Vagina (tissue), 2 donors: ENCODE data around the gene MFSD6. TPM values are rescaled to one million over a fixed set of nuclear protein-coding genes. Genes with fewer than 3 reads are reported as not detected.

Experiments used
- DNase-seq, 2 donors: peaks; one replicate each; pipeline ENCODE4 v3.0.0-alpha.2; 2017; ENCODE audit errors: extremely low spot score in 2 of 2
- H3K27ac ChIP-seq: fragments of 200-600 bp; sonication (generic); one replicate; pipeline ENCODE4 v1.5.1; 2019
- H3K27me3 ChIP-seq: fragments of 200-600 bp; sonication (generic); one replicate; pipeline ENCODE4 v1.5.1; 2019
- H3K36me3 ChIP-seq, 2 donors: fragments of 200-600 bp; sonication (generic); one replicate each; pipeline ENCODE4 v1.5.1; 2017 to 2019
- H3K4me1 ChIP-seq: fragments of 200-600 bp; sonication (generic); one replicate; pipeline ENCODE4 v1.5.1; 2019
- H3K4me3 ChIP-seq, 2 donors: fragments of 200-600 bp; sonication (generic); 1 replicate in 1 of 2; 2 replicates in 1 of 2; pipeline ENCODE4 v1.5.1; 2016 to 2019
- H3K9me3 ChIP-seq: fragments of 200-600 bp; sonication (generic); one replicate; pipeline ENCODE4 v1.5.1; 2019
- CTCF ChIP-seq, 3 experiments: fragments of 450-650 bp in 2 of 3; fragments of 200-600 bp in 1 of 3; sonication (generic) in 1 of 3; IDR thresholded peaks; one replicate each; pipeline ENCODE4 v1.5.1; 2017 to 2019; ENCODE audit warnings: antibody characterized with exemption in 3 of 3, mild to moderate bottlenecking in 2 of 3, moderate library complexity in 2 of 3
- POLR2A ChIP-seq, 2 donors: fragments of 450-650 bp; IDR thresholded peaks; one replicate each; pipeline ENCODE4 v1.6.1; 2017; ENCODE audit warnings: antibody characterized with exemption in 2 of 2, mild to moderate bottlenecking in 2 of 2, moderate library complexity in 2 of 2
- POLR2AphosphoS5 ChIP-seq, 2 donors: sonication (generic); formaldehyde crosslinking; IDR thresholded peaks; one replicate each; pipeline ENCODE4 v1.9.0; 2017; ENCODE audit warnings: antibody characterized with exemption in 2 of 2, mild to moderate bottlenecking in 2 of 2, low read depth in 1 of 2; ENCODE audit not compliant: insufficient read depth in 1 of 2
- intact Hi-C: fragments of 100-400 bp; cut with DNase I; formaldehyde crosslinking; loops from one replicate; pipeline ENCODE4 v1.15.1; 2023
- total RNA-seq: library from RNA; depleted of rRNA; stranded (reverse); fragments of >200 nt; gene quantifications from one replicate; pipeline ENCODE4 v1.2.3, GENCODE V29; 2016

MFSD6 gene
- total RNA-seq, 1 donor from 2014 or later = 84.7 TPM

DNA sequence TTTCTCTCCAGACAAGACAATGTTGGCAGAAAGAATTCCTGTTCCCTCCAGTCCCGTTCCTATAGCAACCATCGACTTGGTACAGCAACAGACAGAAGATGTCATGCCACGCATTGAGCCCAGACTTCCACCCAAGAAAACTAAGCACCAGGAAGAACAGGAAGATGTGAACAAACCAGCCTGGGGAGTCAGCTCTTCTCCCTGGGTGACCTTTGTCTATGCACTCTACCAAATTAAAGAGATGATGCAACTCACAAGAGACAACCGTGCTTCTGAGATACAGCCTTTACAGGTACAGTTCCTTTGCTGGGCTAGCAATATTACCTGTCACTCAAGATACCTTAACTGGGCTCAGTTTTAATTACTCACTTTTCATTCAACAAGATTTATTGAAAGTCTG is 89.3 kb downstream of the MFSD6 start:
- Histone ChIP-seq H3K4me1 (no peaks in the 10 kb centered on the region), H3K27me3 (no peaks in the 10 kb centered on the region), H3K27ac (no peak overlapping the region), H3K36me3 (peaks cover 0 to 12% of the 10 kb centered on the region in 2 donors), H3K9me3 (no peaks in the 10 kb centered on the region), H3K4me3 (no peak overlapping the region)
- no peak for DNase-seq
- intact Hi-C loops = no loop called here
- TF ChIP-seq POLR2AphosphoS5 (IDR thresholded peaks at IDR 0.05; ENCODE audit: insufficient read depth in 1 of 2, low read depth in 1 of 2) = peak in 1 of 2 donors; percentile 35
- TF ChIP-seq POLR2A (IDR thresholded peaks at IDR 0.05) = no peak

GRCh38 chr2:190499273-190499672 is 91.1 kb downstream of the MFSD6 start:
- intact Hi-C loops = no loop called here
- TF ChIP-seq POLR2A (IDR thresholded peaks at IDR 0.05) (no peak), CTCF (IDR thresholded peaks at IDR 0.05) (no peak), POLR2AphosphoS5 (IDR thresholded peaks at IDR 0.05; ENCODE audit: insufficient read depth in 1 of 2, low read depth in 1 of 2) (no peak)
- DNase-seq = no peak
- Histone ChIP-seq H3K27ac (no peak overlapping the region), H3K9me3 (no peaks in the 10 kb centered on the region), H3K4me1 (no peaks in the 10 kb centered on the region), H3K36me3 (peaks cover 0 to 15% of the 10 kb centered on the region in 2 donors), H3K4me3 (no peak overlapping the region), H3K27me3 (no peaks in the 10 kb centered on the region)

DNA sequence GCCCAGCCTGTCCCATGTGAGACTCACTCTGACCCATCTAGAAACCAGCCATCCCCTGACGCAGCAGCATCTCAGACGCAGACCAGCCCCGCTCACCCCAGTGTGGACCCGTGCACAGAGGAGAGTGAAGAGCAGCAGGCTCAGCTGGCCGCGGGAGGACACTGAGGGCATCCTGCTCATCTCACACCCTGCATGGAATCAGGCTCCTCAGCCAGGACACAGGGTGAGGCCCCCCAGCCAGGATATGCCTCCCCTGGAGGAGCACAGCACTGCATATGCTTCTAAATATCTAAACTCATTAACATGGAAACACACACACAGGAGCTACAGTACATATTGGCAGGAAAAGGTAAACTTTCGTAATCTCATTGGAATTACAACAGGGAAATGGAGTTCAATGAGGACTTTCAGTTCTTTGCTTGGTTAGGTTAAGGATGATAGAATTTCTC is 91.9 kb downstream of the MFSD6 start:
- intact Hi-C loops = no loop called here
- TF ChIP-seq POLR2AphosphoS5 (IDR thresholded peaks at IDR 0.05; ENCODE audit: insufficient read depth in 1 of 2, low read depth in 1 of 2) = no peak
- TF ChIP-seq CTCF (IDR thresholded peaks at IDR 0.05) = no peak
- no peak for TF ChIP-seq POLR2A (IDR thresholded peaks at IDR 0.05)
- no peak for DNase-seq
- Histone ChIP-seq H3K4me3 (no peak overlapping the region), H3K27ac (no peak overlapping the region), H3K4me1 (no peaks in the 10 kb centered on the region), H3K9me3 (no peaks in the 10 kb centered on the region), H3K36me3 (peaks cover 0 to 16% of the 10 kb centered on the region in 2 donors), H3K27me3 (no peaks in the 10 kb centered on the region)

DNA sequence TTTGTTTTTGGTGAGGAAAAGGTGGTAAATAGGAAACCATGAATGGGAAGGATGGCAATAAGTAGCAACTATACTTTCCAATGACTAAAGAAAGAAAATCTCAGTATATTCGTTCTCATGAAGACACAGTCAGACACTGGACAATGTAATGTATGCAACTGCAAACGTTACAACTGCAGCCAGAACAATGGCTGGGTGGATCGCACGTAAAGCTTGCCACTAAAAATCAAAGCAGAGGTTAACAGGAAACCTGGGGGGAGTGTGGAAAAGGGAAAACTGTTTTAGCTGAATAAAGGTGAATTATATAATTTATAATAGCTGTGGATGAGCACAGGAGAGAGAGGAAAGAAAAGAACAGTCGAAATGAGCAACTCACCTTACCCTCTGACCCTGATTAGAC is 93.1 kb downstream of the MFSD6 start:
- H3K27ac ChIP-seq = no peak overlapping the region
- H3K4me1 ChIP-seq = no peaks in the 10 kb centered on the region
- intact Hi-C loops = no loop called here
- TF ChIP-seq POLR2AphosphoS5 (IDR thresholded peaks at IDR 0.05; ENCODE audit: insufficient read depth in 1 of 2, low read depth in 1 of 2) (no peak), POLR2A (IDR thresholded peaks at IDR 0.05) (no peak), CTCF (IDR thresholded peaks at IDR 0.05) (no peak)
- no peak for DNase-seq
- H3K27me3 ChIP-seq = no peaks in the 10 kb centered on the region
- peaks cover 0 to 24% of the 10 kb centered on the region in 2 donors for H3K36me3 ChIP-seq
- H3K9me3 ChIP-seq = no peaks in the 10 kb centered on the region
- no peak overlapping the region for H3K4me3 ChIP-seq

DNA sequence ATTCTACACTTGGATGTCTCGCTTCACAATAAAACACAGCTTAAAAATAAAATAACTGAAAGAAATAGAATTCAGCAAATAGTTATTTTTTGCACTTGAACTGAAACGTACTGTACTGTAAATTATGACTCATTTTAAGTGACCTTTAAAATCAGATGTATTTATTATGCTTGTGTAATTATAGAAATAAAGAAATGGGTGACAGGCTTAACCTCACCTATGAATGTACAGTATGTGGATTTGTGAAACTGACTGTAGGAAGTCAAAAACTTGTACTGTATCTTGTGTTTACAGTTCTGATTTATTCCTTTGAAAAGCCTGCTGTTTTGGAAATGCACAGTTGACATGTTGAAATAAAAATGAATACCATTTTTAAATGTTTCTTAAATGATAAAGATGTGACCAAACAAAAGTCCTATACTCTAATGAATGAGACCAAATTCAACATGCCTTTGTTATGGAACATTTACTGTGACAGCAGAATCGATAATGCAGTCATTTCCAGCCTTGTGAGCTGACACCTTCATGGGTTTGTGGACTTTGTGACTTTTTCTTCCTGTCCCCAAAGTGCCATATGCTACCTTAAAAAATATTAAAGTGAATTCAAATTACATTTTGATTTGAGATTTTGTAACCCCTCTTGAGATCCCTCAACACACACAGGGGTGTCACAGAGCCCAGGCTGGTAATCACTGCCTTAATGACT is 93.7 kb downstream of the MFSD6 start:
- peaks cover 0 to 24% of the 10 kb centered on the region in 2 donors for H3K36me3 ChIP-seq
- H3K27ac ChIP-seq = no peak overlapping the region
- no peaks in the 10 kb centered on the region for H3K9me3 ChIP-seq
- intact Hi-C loops = no loop called here
- no peak for TF ChIP-seq POLR2A (IDR thresholded peaks at IDR 0.05)
- TF ChIP-seq POLR2AphosphoS5 (IDR thresholded peaks at IDR 0.05; ENCODE audit: insufficient read depth in 1 of 2, low read depth in 1 of 2) = no peak
- H3K4me3 ChIP-seq = no peak overlapping the region
- no peaks in the 10 kb centered on the region for H3K4me1 ChIP-seq
- no peak for DNase-seq
- no peaks in the 10 kb centered on the region for H3K27me3 ChIP-seq

DNA sequence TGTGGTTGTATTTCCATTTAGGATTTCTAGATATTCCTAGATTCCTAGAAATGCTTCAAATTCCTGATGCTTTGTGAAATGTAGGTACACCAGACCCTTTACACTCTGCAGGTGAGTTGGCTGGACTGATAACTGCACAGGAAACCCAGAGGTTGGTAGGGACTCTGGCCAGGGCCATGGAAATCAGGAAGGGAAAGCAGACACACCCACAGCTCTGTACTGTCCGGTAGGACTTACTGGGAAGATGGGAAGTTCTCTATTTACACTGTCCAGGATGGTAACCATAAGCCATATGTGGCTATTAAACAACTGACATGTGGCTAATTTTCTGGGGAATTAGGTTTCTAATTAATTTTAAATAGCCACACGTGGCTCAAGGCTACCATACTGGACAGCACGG is 94.9 kb downstream of the MFSD6 start:
- H3K9me3 ChIP-seq = no peaks in the 10 kb centered on the region
- no peak overlapping the region for H3K27ac ChIP-seq
- H3K27me3 ChIP-seq = no peaks in the 10 kb centered on the region
- TF ChIP-seq POLR2A (IDR thresholded peaks at IDR 0.05) (no peak), POLR2AphosphoS5 (IDR thresholded peaks at IDR 0.05; ENCODE audit: insufficient read depth in 1 of 2, low read depth in 1 of 2) (no peak), CTCF (IDR thresholded peaks at IDR 0.05) (no peak)
- intact Hi-C loops = no loop called here
- H3K4me3 ChIP-seq = no peak overlapping the region
- DNase-seq = no peak
- no peaks in the 10 kb centered on the region for H3K4me1 ChIP-seq
- H3K36me3 ChIP-seq = peaks cover 0 to 19% of the 10 kb centered on the region in 2 donors
